Neural progenitor cell (in vitro differentiated cells): ENCODE results near the gene AK5.

Source experiments
- CTCF ChIP-seq: fragments of 200-600 bp; sonication (generic); IDR thresholded peaks from 2 replicates; pipeline ENCODE4 v1.5.1; 2017; ENCODE audit warnings: antibody characterized with exemption, mild to moderate bottlenecking
- EZH2phosphoT487 ChIP-seq: fragments of 200-600 bp; sonication (generic); IDR thresholded peaks from 2 replicates; pipeline ENCODE4 v1.6.1; 2017; ENCODE audit warnings: antibody characterized with exemption

- TF ChIP-seq CTCF, result no peak
- no peak for TF ChIP-seq EZH2phosphoT487
Observed at GRCh38 chr1:77475641-77476040, 193.8 kb downstream of the AK5 start.
